CD4-positive, alpha-beta T cell treated with Interleukin-4 for 4 hours (primary cell): Measurements from ENCODE around the gene ITPK1.

Source experiments
- DNase-seq: peaks from one replicate; pipeline ENCODE4 v3.0.0-alpha.2; 2020

The ITPK1 gene

GRCh38 chr14:92945959-92946846 is 169.5 kb downstream of the ITPK1 start:
- DNase-seq, result no peak

- no peak for DNase-seq
Measured at GRCh38 chr14:92945544-92945943, 170.2 kb downstream of the ITPK1 start.

GRCh38 chr14:92944976-92945375 is 170.7 kb downstream of the ITPK1 start:
- no peak for DNase-seq

GRCh38 chr14:92943855-92944570 is 171.7 kb downstream of the ITPK1 start:
- no peak for DNase-seq

- DNase-seq, result no peak
Measured at GRCh38 chr14:92942976-92943710, 172.6 kb downstream of the ITPK1 start.

GRCh38 chr14:92942576-92942975 is 173.1 kb downstream of the ITPK1 start:
- DNase-seq, result no peak

- no peak for DNase-seq
Measured at GRCh38 chr14:92942136-92942535, 173.6 kb downstream of the ITPK1 start.

GRCh38 chr14:92941531-92941930 is 174.2 kb downstream of the ITPK1 start:
- no peak for DNase-seq

GRCh38 chr14:92940543-92940942 is 175.2 kb downstream of the ITPK1 start:
- no peak for DNase-seq

GRCh38 chr14:92939699-92940098 is 176.0 kb downstream of the ITPK1 start:
- no peak for DNase-seq

- DNase-seq, result no peak
Measured at GRCh38 chr14:92938890-92939671, 176.6 kb downstream of the ITPK1 start.

GRCh38 chr14:92938235-92938875 is 177.4 kb downstream of the ITPK1 start:
- DNase-seq, result no peak

GRCh38 chr14:92937051-92937937 is 178.4 kb downstream of the ITPK1 start:
- DNase-seq, result no peak

GRCh38 chr14:92936085-92936484 is 179.6 kb downstream of the ITPK1 start:
- DNase-seq, result no peak

- no peak for DNase-seq
Measured at GRCh38 chr14:92935446-92935845, 180.3 kb downstream of the ITPK1 start.

- no peak for DNase-seq
Measured at GRCh38 chr14:92934196-92935085, 181.3 kb downstream of the ITPK1 start.

GRCh38 chr14:92933481-92933880 is 182.2 kb downstream of the ITPK1 start:
- DNase-seq, result no peak

- DNase-seq, result no peak
Measured at GRCh38 chr14:92932448-92933395, 183.0 kb downstream of the ITPK1 start.
